SJSA1 (cell line): ENCODE data around the gene IMPG1. TPM values are rescaled to one million over a fixed set of nuclear protein-coding genes. Genes with fewer than 3 reads are reported as not detected.

Experiments used
- DNase-seq, 2 experiments: peaks; one replicate each; pipeline ENCODE4 v3.0.0-alpha.2; 2015 to 2020; ENCODE audit warnings: low spot score in 2 of 2, low read depth in 1 of 2
- H3K27ac ChIP-seq: fragments of 250-450 bp; sonication (Bioruptor Pico); 2 replicates; pipeline ENCODE4 v1.5.1; 2020; ENCODE audit warnings: mild to moderate bottlenecking, moderate library complexity
- H3K27me3 ChIP-seq: fragments of 250-450 bp; sonication (Bioruptor Pico); replicated peaks from 2 replicates; pipeline ENCODE4 v1.5.1; 2020; ENCODE audit warnings: mild to moderate bottlenecking, moderate library complexity
- H3K36me3 ChIP-seq: fragments of 250-450 bp; sonication (Bioruptor Pico); 2 replicates; pipeline ENCODE4 v1.5.1; 2020; ENCODE audit warnings: mild to moderate bottlenecking
- H3K4me1 ChIP-seq: fragments of 250-450 bp; sonication (Bioruptor Pico); replicated peaks from 2 replicates; pipeline ENCODE4 v1.6.1; 2021; ENCODE audit warnings: mild to moderate bottlenecking
- H3K4me3 ChIP-seq: fragments of 250-450 bp; sonication (Bioruptor Pico); 2 replicates; pipeline ENCODE4 v1.5.1; 2020; ENCODE audit warnings: mild to moderate bottlenecking
- H3K9me3 ChIP-seq: fragments of 250-450 bp; sonication (Bioruptor Pico); replicated peaks from 2 replicates; pipeline ENCODE4 v1.5.1; 2020; ENCODE audit warnings: mild to moderate bottlenecking
- total RNA-seq: library from RNA; depleted of rRNA; stranded (reverse); fragments of >200 nt; shearing (Covaris generic); gene quantifications from 2 replicates; pipeline ENCODE4 v1.2.3, GENCODE V29; 2014; rRNA removed

Gene IMPG1
- not detected in 2 replicates for total RNA-seq

- no peak within 1 kb of the TSS for H3K27ac ChIP-seq
Observed at GRCh38 chr6:76072562-76072961, at the start of gene IMPG1. TSS of gene IMPG1 (minus strand) at chr6:76072662. CDS start at chr6:76072488, 174 bp downstream.

DNA sequence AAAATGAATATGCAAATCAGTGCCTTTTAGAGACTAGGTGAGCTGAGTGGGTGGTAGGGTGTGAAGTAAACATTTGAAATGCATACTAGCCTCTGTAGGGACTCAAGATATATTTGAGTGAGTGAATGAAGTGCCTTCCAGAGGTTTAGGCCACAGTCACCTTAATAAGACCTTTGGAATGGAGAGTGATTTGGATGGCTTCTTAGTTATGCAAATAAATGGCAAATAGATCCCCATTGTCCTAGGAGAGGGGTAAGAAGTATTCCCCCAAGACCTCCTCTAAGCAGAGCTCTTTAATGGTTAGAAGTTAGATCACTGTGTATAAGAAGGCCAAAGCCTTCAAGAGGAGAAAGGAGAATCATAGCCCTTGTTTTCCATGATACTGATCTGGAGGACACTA lies 47.8 kb upstream of the IMPG1 start:
- no peaks in the 10 kb centered on the region for H3K4me1 ChIP-seq
- H3K9me3 ChIP-seq, result no peaks in the 10 kb centered on the region
- H3K27ac ChIP-seq, result no peak overlapping the region
- no peaks in the 10 kb centered on the region for H3K36me3 ChIP-seq
- no peaks in the 10 kb centered on the region for H3K27me3 ChIP-seq
- H3K4me3 ChIP-seq, result no peak overlapping the region
- DNase-seq, result no peak

More at GRCh38 chr6:76072562-76072961, at the start of gene IMPG1:
- Histone ChIP-seq H3K4me1 (no peaks in the 10 kb centered on the region), H3K9me3 (no peaks in the 10 kb centered on the region), H3K27me3 (no peaks in the 10 kb centered on the region), H3K36me3 (no peaks in the 10 kb centered on the region), H3K4me3 (no peak within 1 kb of the TSS)
- DNase-seq, result no peak

DNA sequence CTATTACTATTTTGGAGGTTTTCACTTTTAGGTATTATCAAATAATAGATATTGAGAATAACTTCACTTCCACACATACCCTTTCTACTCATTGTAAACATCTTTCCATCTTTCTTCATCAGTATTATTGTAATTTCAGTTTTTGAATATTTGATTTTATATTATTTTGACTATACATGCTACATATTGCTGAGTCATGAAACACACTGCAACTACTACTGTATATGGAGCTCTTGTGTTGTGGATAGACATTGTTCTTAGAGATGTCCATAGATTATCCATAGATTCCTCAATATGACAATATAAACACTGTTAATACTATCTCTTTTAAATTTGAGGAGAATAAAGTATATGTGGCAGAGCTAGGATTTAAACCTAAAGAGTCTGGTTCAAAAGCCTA lies 819 bp upstream of the IMPG1 start:
- Histone ChIP-seq H3K27ac (no peak overlapping the region), H3K9me3 (no peaks in the 10 kb centered on the region), H3K4me1 (no peaks in the 10 kb centered on the region), H3K27me3 (no peaks in the 10 kb centered on the region), H3K4me3 (no peak overlapping the region), H3K36me3 (no peaks in the 10 kb centered on the region)
- no peak for DNase-seq

DNA sequence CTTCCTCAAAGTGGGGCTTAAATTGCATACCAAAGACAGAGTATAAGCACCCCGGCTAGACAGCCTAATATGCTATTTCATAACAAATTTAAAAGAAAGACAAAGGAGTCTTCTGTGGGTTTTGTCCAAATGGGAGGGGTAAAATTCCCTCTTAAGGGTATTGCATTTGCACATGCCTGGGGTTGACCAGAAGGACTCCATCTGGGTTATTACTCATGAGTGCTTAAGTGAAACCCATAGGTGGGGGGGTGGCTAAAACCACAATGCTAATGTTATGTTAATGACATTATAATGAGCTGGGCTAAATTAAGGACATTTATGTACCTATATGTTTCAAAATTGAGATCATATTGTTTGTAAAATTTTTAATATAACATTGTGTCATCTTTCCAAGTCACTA lies 15.0 kb downstream of the IMPG1 start:
- H3K4me1 ChIP-seq, result no peaks in the 10 kb centered on the region
- H3K27ac ChIP-seq, result no peak overlapping the region
- H3K36me3 ChIP-seq, result no peaks in the 10 kb centered on the region
- no peaks in the 10 kb centered on the region for H3K27me3 ChIP-seq
- no peak overlapping the region for H3K4me3 ChIP-seq
- DNase-seq, result no peak
- H3K9me3 ChIP-seq, result no peaks in the 10 kb centered on the region; the same call in 1 of the 2 replicates

- H3K9me3 ChIP-seq, result no peaks in the 10 kb centered on the region
- no peaks in the 10 kb centered on the region for H3K4me1 ChIP-seq
Observed at GRCh38 chr6:76052314-76052713, 20.1 kb downstream of the IMPG1 start.

DNA sequence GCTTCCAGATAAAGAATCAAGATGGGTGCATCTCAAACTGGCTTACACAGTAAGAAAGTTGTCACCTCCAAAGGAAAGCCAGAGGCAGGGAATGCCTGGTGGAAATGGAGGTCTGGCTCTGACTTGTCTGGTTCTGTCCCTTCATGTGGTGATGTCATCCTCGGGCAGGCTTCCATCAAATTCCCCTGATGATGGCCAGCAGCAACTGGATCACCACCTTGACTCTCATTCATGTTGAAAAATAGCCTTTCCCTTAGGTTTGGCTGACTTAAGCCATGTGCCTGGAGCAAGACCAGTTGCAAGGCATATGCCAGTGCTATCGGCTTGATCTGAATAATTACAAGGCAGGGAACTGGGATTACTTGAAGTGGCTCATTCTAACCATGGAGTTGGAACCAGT lies 28.8 kb downstream of the IMPG1 start:
- Histone ChIP-seq H3K36me3 (no peaks in the 10 kb centered on the region), H3K27ac (no peak overlapping the region), H3K9me3 (no peaks in the 10 kb centered on the region), H3K4me1 (no peaks in the 10 kb centered on the region), H3K4me3 (no peak overlapping the region), H3K27me3 (no peaks in the 10 kb centered on the region)
- no peak for DNase-seq

More at GRCh38 chr6:76052314-76052713, 20.1 kb downstream of the IMPG1 start:
- no peaks in the 10 kb centered on the region for H3K27me3 ChIP-seq
- DNase-seq, result no peak
- H3K36me3 ChIP-seq, result no peaks in the 10 kb centered on the region
- no peak overlapping the region for H3K27ac ChIP-seq
- H3K4me3 ChIP-seq, result no peak overlapping the region

DNA sequence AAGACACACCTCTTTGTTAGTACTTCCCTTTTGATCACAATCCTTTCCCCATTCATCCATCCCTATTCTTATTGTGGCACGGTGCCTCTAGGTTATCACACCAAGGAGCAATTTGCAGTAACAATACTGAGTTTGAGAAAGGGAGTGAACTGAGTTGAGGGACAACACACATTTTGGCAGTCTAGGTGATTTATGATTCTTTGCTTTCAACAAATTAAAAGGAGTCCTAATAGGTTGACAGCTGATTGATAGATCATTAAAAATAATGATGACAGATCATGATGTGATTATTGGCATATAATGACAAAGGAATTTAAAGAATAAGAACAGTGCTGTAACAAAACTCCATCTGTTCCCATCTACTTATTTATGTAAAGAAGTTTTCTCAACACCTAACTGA lies 36.7 kb downstream of the IMPG1 start:
- no peaks in the 10 kb centered on the region for H3K27me3 ChIP-seq
- no peak for DNase-seq
- no peaks in the 10 kb centered on the region for H3K4me1 ChIP-seq
- H3K4me3 ChIP-seq, result no peak overlapping the region
- no peak overlapping the region for H3K27ac ChIP-seq
- H3K36me3 ChIP-seq, result no peaks in the 10 kb centered on the region
- H3K9me3 ChIP-seq, result no peaks in the 10 kb centered on the region

DNA sequence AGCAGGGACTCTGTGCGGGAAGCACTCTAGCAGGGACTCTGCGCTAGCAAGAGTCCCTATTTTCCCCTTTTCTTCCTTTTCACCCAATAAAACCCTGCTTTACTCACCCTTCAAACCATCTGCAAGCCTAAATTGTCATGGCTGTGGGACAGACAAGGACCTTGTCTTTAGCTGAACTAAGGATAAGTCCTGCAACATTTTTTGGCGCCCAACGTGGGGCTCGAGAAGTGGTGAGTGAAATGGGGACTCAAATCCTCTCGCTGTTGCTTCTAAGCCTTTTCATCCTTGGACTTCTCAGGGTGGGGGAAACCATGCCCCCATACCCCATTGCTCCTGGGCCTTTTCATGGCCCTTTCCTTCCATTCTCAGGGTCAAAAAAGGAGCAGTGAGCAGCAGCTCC lies 46.4 kb downstream of the IMPG1 start:
- H3K9me3 ChIP-seq, result peaks cover 3% of the 10 kb centered on the region; the same call in 1 of the 2 replicates
- DNase-seq, result no peak
- H3K27ac ChIP-seq, result no peak overlapping the region
- no peak overlapping the region for H3K4me3 ChIP-seq
- no peaks in the 10 kb centered on the region for H3K36me3 ChIP-seq
- H3K27me3 ChIP-seq, result no peaks in the 10 kb centered on the region
- no peaks in the 10 kb centered on the region for H3K4me1 ChIP-seq

DNA sequence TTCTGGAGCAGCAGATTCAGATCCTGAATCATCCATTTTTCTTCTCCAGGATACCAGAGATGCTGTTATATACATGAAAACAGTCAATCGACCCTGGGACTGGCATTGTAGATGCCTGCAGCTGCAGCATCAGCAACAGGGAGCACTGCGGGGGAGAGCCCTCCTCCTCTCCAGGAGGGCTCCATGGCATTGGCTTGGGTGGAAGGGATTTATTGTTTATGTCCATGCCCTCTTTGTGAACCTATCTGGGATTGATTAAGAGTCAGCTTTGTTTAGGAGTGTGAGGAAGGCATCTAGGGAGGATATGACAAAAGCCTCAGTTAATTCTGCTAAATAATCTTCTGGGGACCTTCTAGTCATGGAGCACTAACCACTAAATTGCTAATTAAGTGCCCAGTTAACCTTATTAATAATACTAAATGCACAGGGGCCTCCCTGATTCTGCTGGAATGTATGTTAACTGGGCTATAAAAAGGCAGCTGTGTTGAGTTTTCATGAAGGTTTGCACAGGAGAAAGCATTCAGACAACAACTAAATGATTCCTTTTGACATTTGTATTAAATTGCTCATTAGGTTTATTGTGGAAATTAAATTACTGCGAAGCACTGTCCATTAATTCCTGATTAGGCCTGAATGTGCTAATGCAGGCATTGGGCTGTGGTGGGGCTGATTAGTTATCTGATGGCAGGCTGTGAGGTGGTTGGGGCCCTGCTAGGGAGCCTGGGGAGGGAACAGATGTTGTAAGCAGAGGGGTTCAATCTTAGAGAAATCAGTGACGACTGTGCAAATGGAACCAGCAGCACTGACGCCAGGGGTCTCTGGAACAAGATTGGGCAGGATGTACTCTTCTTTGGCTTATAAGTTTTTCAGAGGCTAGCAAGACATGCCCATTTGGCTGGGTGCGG lies 57.6 kb downstream of the IMPG1 start:
- DNase-seq, result no peak
- no peak overlapping the region for H3K4me3 ChIP-seq
- no peaks in the 10 kb centered on the region for H3K4me1 ChIP-seq
- no peaks in the 10 kb centered on the region for H3K36me3 ChIP-seq
- H3K27me3 ChIP-seq, result no peaks in the 10 kb centered on the region
- H3K27ac ChIP-seq, result no peak overlapping the region
- no peaks in the 10 kb centered on the region for H3K9me3 ChIP-seq

DNA sequence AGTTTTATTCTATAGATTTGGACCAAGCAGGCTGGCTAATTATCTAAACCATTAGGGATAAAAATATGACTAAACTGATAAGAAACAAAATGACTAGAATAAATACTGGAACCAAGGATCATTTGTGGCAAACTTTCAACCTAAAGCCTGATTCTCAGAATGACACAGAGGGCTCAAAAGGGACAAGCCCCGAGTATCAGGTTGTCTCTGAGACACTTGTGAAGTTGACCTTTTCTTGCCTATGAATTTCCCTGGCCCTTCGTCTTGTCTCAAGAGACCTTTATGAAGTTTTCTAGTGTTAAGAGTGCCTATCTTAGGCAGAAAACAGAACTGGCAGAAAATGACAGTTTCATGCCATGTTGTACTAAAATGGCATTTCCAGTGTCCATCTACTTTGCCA lies 68.3 kb downstream of the IMPG1 start:
- no peaks in the 10 kb centered on the region for H3K4me1 ChIP-seq
- no peaks in the 10 kb centered on the region for H3K27me3 ChIP-seq
- no peak overlapping the region for H3K27ac ChIP-seq
- no peak for DNase-seq
- no peaks in the 10 kb centered on the region for H3K9me3 ChIP-seq
- H3K4me3 ChIP-seq, result no peak overlapping the region
- H3K36me3 ChIP-seq, result no peaks in the 10 kb centered on the region

GRCh38 chr6:76003686-76004085 lies 68.8 kb downstream of the IMPG1 start:
- Histone ChIP-seq H3K9me3 (no peaks in the 10 kb centered on the region), H3K4me1 (no peaks in the 10 kb centered on the region), H3K27ac (no peak overlapping the region), H3K4me3 (no peak overlapping the region), H3K36me3 (no peaks in the 10 kb centered on the region), H3K27me3 (no peaks in the 10 kb centered on the region)
- DNase-seq, result no peak

DNA sequence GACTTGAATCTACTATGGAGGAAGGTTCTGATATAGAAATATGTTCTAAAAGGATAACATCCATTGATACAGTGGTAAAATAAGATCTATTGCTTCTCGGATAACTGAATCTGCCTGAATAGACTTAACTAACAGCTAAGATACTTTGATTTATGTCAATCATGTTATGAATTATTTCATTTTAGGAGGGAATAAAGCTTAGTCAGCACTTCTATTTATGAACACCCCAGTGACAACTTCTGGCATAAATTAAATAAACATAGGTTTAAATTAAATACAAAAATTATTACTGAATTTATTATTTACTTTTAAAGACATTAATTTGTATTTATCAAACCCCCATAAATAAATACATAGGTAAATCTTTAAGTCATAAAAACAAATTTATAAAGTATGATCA lies 69.3 kb downstream of the IMPG1 start:
- no peaks in the 10 kb centered on the region for H3K9me3 ChIP-seq
- no peak overlapping the region for H3K27ac ChIP-seq

DNA sequence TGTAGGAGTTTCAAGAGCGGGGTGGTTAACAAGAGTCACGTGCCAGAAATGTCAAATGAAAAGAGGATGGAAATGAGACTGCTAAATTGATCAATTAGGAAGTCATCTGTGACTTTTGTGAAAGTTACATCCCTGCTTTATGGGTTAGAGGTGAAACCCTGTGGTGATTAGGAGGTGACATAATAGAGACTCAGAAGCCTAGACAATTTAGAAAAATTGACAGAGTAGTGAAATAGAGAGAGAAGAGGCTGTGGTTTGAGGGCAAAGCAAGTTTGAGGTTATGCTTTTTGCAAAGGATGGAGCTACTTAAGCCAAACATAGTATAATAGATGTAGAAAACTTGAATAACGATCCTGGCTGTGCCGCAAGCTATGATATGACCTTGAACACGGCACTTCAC lies 71.8 kb downstream of the IMPG1 start:
- Histone ChIP-seq H3K4me1 (no peaks in the 10 kb centered on the region), H3K27me3 (no peaks in the 10 kb centered on the region), H3K27ac (no peak overlapping the region), H3K36me3 (no peaks in the 10 kb centered on the region), H3K4me3 (no peak overlapping the region), H3K9me3 (no peaks in the 10 kb centered on the region)
- DNase-seq, result no peak

More for the DNA sequence above, 69.3 kb downstream of the IMPG1 start:
- no peaks in the 10 kb centered on the region for H3K27me3 ChIP-seq
- no peak for DNase-seq
- no peak overlapping the region for H3K4me3 ChIP-seq
- no peaks in the 10 kb centered on the region for H3K36me3 ChIP-seq
- no peaks in the 10 kb centered on the region for H3K4me1 ChIP-seq

GRCh38 chr6:75997696-75998095 lies 74.8 kb downstream of the IMPG1 start:
- H3K9me3 ChIP-seq, result no peaks in the 10 kb centered on the region
- no peaks in the 10 kb centered on the region for H3K27me3 ChIP-seq
- no peak overlapping the region for H3K4me3 ChIP-seq
- H3K36me3 ChIP-seq, result no peaks in the 10 kb centered on the region
- no peaks in the 10 kb centered on the region for H3K4me1 ChIP-seq
- no peak overlapping the region for H3K27ac ChIP-seq
- DNase-seq, result no peak
